Measurements from ENCODE around the gene CABYR. TPM values are rescaled to one million over a fixed set of nuclear protein-coding genes. Genes with fewer than 3 reads are reported as not detected.

CABYR gene
- total RNA-seq, 1 donor: 4.0 TPM

- Histone ChIP-seq H3K9me3 (ENCODE audit: low read depth, low read length) (no peaks in the 10 kb centered on the region), H3K27ac (ENCODE audit: low read depth, low read length) (no peak overlapping the region), H3K79me2 (ENCODE audit: insufficient read depth, low read length) (no peaks in the 10 kb centered on the region), H3K4me3 (ENCODE audit: insufficient read depth, low read length) (no peak overlapping the region), H3K4me1 (ENCODE audit: insufficient read depth, low read length) (no peaks in the 10 kb centered on the region), H3K27me3 (ENCODE audit: insufficient read depth, low read length) (no peaks in the 10 kb centered on the region), H2AFZ (ENCODE audit: low read length) (no peak overlapping the region), H4K20me1 (ENCODE audit: insufficient read depth, low read length) (no peaks in the 10 kb centered on the region), H3K4me2 (ENCODE audit: insufficient read depth, low read length) (no peak overlapping the region), H3K36me3 (ENCODE audit: insufficient read depth, low read length) (no peaks in the 10 kb centered on the region)
- TF ChIP-seq CTCF (IDR thresholded peaks at IDR 0.05; ENCODE audit: extremely low read depth, low read depth, low read length): no peak
- DNase-seq (ENCODE audit: insufficient read length, low spot score, missing footprints): no peak
Observed at GRCh38 chr18:24201699-24202687, 63.1 kb downstream of the CABYR start.

- Histone ChIP-seq H4K20me1 (ENCODE audit: insufficient read depth, low read length) (no peaks in the 10 kb centered on the region), H3K79me2 (ENCODE audit: insufficient read depth, low read length) (no peaks in the 10 kb centered on the region), H3K4me3 (ENCODE audit: insufficient read depth, low read length) (no peak overlapping the region), H3K4me2 (ENCODE audit: insufficient read depth, low read length) (no peak overlapping the region), H3K27me3 (ENCODE audit: insufficient read depth, low read length) (no peaks in the 10 kb centered on the region), H3K27ac (ENCODE audit: low read depth, low read length) (no peak overlapping the region), H2AFZ (ENCODE audit: low read length) (no peak overlapping the region), H3K9me3 (ENCODE audit: low read depth, low read length) (no peaks in the 10 kb centered on the region), H3K4me1 (ENCODE audit: insufficient read depth, low read length) (no peaks in the 10 kb centered on the region), H3K36me3 (ENCODE audit: insufficient read depth, low read length) (no peaks in the 10 kb centered on the region)
- no peak for TF ChIP-seq CTCF (IDR thresholded peaks at IDR 0.05; ENCODE audit: extremely low read depth, low read depth, low read length)
- DNase-seq (ENCODE audit: insufficient read length, low spot score, missing footprints): no peak
Observed at GRCh38 chr18:24204904-24205303, 66.0 kb downstream of the CABYR start.

- Histone ChIP-seq H3K4me1 (ENCODE audit: insufficient read depth, low read length) (peaks cover 8% of the 10 kb centered on the region), H3K27ac (ENCODE audit: low read depth, low read length) (no peak overlapping the region), H3K9me3 (ENCODE audit: low read depth, low read length) (no peaks in the 10 kb centered on the region), H3K4me2 (ENCODE audit: insufficient read depth, low read length) (no peak overlapping the region), H3K36me3 (ENCODE audit: insufficient read depth, low read length) (no peaks in the 10 kb centered on the region), H3K27me3 (ENCODE audit: insufficient read depth, low read length) (no peaks in the 10 kb centered on the region), H2AFZ (ENCODE audit: low read length) (no peak overlapping the region), H3K79me2 (ENCODE audit: insufficient read depth, low read length) (no peaks in the 10 kb centered on the region), H3K4me3 (ENCODE audit: insufficient read depth, low read length) (no peak overlapping the region), H4K20me1 (ENCODE audit: insufficient read depth, low read length) (no peaks in the 10 kb centered on the region)
- DNase-seq (ENCODE audit: insufficient read length, low spot score, missing footprints): no peak
- TF ChIP-seq CTCF (IDR thresholded peaks at IDR 0.05; ENCODE audit: extremely low read depth, low read depth, low read length): no peak
Observed at GRCh38 chr18:24208270-24209035, 69.6 kb downstream of the CABYR start.

- DNase-seq (ENCODE audit: insufficient read length, low spot score, missing footprints): no peak
- Histone ChIP-seq H3K4me2 (ENCODE audit: insufficient read depth, low read length) (no peak overlapping the region), H2AFZ (ENCODE audit: low read length) (no peak overlapping the region), H3K27me3 (ENCODE audit: insufficient read depth, low read length) (no peaks in the 10 kb centered on the region), H3K79me2 (ENCODE audit: insufficient read depth, low read length) (no peaks in the 10 kb centered on the region), H3K4me3 (ENCODE audit: insufficient read depth, low read length) (no peak overlapping the region), H3K27ac (ENCODE audit: low read depth, low read length) (no peak overlapping the region), H3K9me3 (ENCODE audit: low read depth, low read length) (no peaks in the 10 kb centered on the region), H4K20me1 (ENCODE audit: insufficient read depth, low read length) (no peaks in the 10 kb centered on the region), H3K36me3 (ENCODE audit: insufficient read depth, low read length) (no peaks in the 10 kb centered on the region), H3K4me1 (ENCODE audit: insufficient read depth, low read length) (peaks cover 8% of the 10 kb centered on the region)
- no peak for TF ChIP-seq CTCF (IDR thresholded peaks at IDR 0.05; ENCODE audit: extremely low read depth, low read depth, low read length)
Observed at GRCh38 chr18:24209558-24209957, 70.7 kb downstream of the CABYR start.
